Dendritic cell treated with granulocyte-macrophage colony-stimulating factor and Interleukin-4, amounts not matched to agents 40 ng/mL and 50 ng/mL, for 4 days (primary cell): ENCODE measurements around the gene TRAF3.

Experiments used
- H3K27ac Mint-ChIP-seq: one replicate; pipeline ENCODE4 v1.8.0; 2022; ENCODE audit warnings: mild to moderate bottlenecking, mixed read lengths
- H3K27me3 Mint-ChIP-seq: one replicate; pipeline ENCODE4 v1.8.0; 2022; ENCODE audit warnings: mild to moderate bottlenecking, mixed read lengths
- H3K36me3 Mint-ChIP-seq: one replicate; pipeline ENCODE4 v1.8.0; 2022; ENCODE audit warnings: low read depth, mixed read lengths
- H3K4me1 Mint-ChIP-seq: one replicate; pipeline ENCODE4 v1.8.0; 2022; ENCODE audit warnings: low read depth, mixed read lengths
- H3K4me3 Mint-ChIP-seq: one replicate; pipeline ENCODE4 v1.8.0; 2022; ENCODE audit warnings: mild to moderate bottlenecking, moderate library complexity, mixed read lengths
- H3K9me3 Mint-ChIP-seq: one replicate; pipeline ENCODE4 v1.8.0; 2022; ENCODE audit warnings: mixed read lengths
- intact Hi-C: fragments of 100-400 bp; cut with micrococcal nuclease; formaldehyde crosslinking; loops from one replicate; pipeline ENCODE4 v1.15.0; 2022

Gene TRAF3

DNA sequence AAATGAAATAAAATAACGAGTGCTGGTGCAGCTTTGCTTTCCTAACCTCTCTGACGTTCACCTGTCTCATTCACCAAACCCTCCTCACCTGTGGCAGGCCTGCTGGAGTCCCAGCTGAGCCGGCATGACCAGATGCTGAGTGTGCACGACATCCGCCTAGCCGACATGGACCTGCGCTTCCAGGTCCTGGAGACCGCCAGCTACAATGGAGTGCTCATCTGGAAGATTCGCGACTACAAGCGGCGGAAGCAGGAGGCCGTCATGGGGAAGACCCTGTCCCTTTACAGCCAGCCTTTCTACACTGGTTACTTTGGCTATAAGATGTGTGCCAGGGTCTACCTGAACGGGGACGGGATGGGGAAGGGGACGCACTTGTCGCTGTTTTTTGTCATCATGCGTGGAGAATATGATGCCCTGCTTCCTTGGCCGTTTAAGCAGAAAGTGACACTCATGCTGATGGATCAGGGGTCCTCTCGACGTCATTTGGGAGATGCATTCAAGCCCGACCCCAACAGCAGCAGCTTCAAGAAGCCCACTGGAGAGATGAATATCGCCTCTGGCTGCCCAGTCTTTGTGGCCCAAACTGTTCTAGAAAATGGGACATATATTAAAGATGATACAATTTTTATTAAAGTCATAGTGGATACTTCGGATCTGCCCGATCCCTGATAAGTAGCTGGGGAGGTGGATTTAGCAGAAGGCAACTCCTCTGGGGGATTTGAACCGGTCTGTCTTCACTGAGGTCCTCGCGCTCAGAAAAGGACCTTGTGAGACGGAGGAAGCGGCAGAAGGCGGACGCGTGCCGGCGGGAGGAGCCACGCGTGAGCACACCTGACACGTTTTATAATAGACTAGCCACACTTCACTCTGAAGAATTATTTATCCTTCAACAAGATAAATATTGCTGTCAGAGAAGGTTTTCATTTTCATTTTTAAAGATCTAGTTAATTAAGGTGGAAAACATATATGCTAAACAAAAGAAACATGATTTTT is 128.2 kb downstream of the TRAF3 start:
- Mint-ChIP-seq H3K9me3 (no peaks in the 10 kb centered on the region), H3K4me3 (no peak overlapping the region), H3K4me1 (peaks cover 9% of the 10 kb centered on the region), H3K27ac (no peak overlapping the region), H3K27me3 (no peaks in the 10 kb centered on the region), H3K36me3 (peaks cover 100% of the 10 kb centered on the region)
- intact Hi-C loops, result no loop called here

GRCh38 chr14:102906616-102907302 is 129.5 kb downstream of the TRAF3 start:
- intact Hi-C loops, result no loop called here
- no peak overlapping the region for H3K27ac Mint-ChIP-seq
- H3K36me3 Mint-ChIP-seq, result peaks cover 100% of the 10 kb centered on the region
- H3K4me1 Mint-ChIP-seq, result no peaks in the 10 kb centered on the region
- H3K4me3 Mint-ChIP-seq, result no peak overlapping the region
- no peaks in the 10 kb centered on the region for H3K9me3 Mint-ChIP-seq
- H3K27me3 Mint-ChIP-seq, result no peaks in the 10 kb centered on the region

- Mint-ChIP-seq H3K4me1 (no peaks in the 10 kb centered on the region), H3K36me3 (peaks cover 100% of the 10 kb centered on the region), H3K9me3 (no peaks in the 10 kb centered on the region), H3K27me3 (no peaks in the 10 kb centered on the region), H3K4me3 (no peak overlapping the region), H3K27ac (no peak overlapping the region)
- intact Hi-C loops, result no loop called here
Observed at GRCh38 chr14:102907303-102907844, 130.1 kb downstream of the TRAF3 start.

DNA sequence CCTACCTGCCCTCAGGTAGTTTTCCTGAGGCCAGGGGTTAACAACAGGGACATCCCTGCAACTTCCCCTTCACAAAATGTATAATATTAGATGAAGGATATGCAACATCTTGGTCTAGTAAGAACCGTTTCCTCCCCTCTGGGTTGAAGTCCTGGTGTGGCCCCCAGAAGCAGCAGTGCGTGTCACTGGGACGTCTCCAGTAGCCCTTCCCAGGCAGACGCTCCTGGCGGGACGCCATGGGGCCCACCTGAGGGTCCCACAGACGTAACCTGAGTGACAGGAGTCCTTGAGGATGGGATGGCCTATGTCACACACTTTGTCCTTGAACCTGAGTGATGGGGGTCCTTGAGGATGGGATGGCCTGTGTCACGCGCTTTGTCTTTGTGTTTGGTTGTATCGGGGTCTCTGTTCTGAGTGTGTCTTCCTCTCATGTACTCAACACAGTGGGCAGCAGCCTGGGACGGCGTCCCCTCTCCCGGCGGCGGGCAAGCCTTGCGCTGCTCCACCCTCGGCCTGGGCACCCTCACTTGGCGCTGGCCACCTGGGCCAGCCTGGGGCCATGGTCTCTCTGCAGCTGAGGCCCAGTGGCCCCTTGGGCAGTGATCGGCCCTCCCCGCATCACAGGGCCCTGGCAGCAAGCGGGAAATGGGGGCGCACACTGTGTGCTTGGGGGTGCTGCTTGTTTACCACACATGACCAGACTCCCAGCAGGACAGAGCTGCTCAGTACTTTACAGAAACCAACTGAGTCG is 130.9 kb downstream of the TRAF3 start:
- intact Hi-C loops, result no loop called here
- Mint-ChIP-seq H3K27me3 (no peaks in the 10 kb centered on the region), H3K27ac (no peak overlapping the region), H3K4me3 (no peak overlapping the region), H3K36me3 (peaks cover 100% of the 10 kb centered on the region), H3K4me1 (no peaks in the 10 kb centered on the region), H3K9me3 (no peaks in the 10 kb centered on the region)

- Mint-ChIP-seq H3K4me3 (no peak overlapping the region), H3K9me3 (no peaks in the 10 kb centered on the region), H3K4me1 (no peaks in the 10 kb centered on the region), H3K27ac (no peak overlapping the region), H3K36me3 (peaks cover 100% of the 10 kb centered on the region), H3K27me3 (no peaks in the 10 kb centered on the region)
- intact Hi-C loops, result no loop called here
Observed at GRCh38 chr14:102908766-102909455, 131.7 kb downstream of the TRAF3 start.

DNA sequence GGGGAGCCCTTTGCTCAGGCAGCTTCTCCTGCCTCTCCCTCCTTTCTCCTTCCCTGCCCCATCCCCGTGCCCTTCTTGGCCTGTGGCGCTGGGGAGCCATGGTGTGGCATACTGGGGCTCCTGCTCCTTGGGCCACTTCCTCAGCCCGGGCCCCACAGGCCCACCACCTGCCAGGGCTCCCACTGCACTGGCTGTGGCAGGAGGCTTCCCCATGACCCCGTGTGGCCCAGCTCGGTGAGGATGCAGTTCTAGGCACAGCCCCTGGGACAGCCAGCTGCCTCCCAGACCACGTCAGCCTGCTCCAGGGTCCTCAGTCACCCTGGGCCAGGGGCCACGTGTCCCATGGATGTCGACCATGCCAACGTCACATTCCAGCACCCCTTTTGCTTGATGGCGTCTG is 132.2 kb downstream of the TRAF3 start:
- Mint-ChIP-seq H3K4me1 (no peaks in the 10 kb centered on the region), H3K9me3 (no peaks in the 10 kb centered on the region), H3K27me3 (no peaks in the 10 kb centered on the region), H3K27ac (no peak overlapping the region), H3K4me3 (no peak overlapping the region), H3K36me3 (peaks cover 96% of the 10 kb centered on the region)
- intact Hi-C loops, result no loop called here

DNA sequence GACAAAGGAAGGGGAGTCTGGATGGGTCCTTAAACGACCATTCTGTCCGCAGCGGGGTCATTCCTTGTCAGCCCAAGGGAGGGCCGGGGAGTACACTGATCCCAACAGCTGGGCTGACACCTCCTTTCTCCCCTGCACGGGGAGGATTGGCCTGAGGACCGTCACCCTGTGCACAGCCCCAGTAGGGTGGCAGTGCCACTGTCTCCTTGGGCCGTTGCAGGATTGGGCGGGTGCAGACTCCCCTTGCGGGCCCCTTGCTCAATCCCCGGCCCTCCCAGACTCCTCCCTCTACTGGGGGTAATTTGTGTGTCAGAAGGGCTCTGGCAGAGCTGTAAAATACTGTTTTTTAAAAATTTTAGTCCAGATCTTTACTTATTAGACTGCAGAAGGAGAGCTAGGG is 132.7 kb downstream of the TRAF3 start:
- Mint-ChIP-seq H3K9me3 (no peaks in the 10 kb centered on the region), H3K36me3 (peaks cover 91% of the 10 kb centered on the region), H3K27me3 (no peaks in the 10 kb centered on the region), H3K4me3 (no peak overlapping the region), H3K27ac (no peak overlapping the region), H3K4me1 (no peaks in the 10 kb centered on the region)
- intact Hi-C loops, result no loop called here

DNA sequence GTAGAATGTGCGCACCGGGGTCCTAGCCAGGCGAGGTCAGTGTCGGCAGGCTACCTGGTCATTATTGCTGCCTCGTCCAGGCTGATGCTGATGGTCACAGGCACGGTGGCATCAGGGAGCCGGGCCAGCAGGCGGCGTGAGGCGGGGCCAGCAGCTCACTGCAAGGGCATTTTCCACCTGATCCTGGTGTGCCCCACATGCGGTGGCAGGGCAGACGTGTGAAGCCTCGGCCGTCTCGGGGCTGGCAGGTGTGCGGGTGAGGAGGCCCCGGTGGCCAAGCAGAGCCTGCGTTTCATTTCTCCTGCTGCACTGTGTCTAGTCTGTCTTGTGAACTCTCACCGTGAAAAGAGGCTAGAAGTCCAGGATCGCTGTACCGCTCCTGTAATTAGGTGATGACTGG is 133.2 kb downstream of the TRAF3 start:
- Mint-ChIP-seq H3K4me1 (no peaks in the 10 kb centered on the region), H3K9me3 (no peaks in the 10 kb centered on the region), H3K36me3 (peaks cover 86% of the 10 kb centered on the region), H3K4me3 (no peak overlapping the region), H3K27ac (no peak overlapping the region), H3K27me3 (no peaks in the 10 kb centered on the region)
- intact Hi-C loops, result no loop called here

GRCh38 chr14:102911541-102911951 is 134.3 kb downstream of the TRAF3 start:
- H3K4me3 Mint-ChIP-seq, result no peak overlapping the region
- H3K27me3 Mint-ChIP-seq, result no peaks in the 10 kb centered on the region
- H3K9me3 Mint-ChIP-seq, result no peaks in the 10 kb centered on the region
- intact Hi-C loops, result no loop called here
- no peak overlapping the region for H3K27ac Mint-ChIP-seq
- peaks cover 75% of the 10 kb centered on the region for H3K36me3 Mint-ChIP-seq
- H3K4me1 Mint-ChIP-seq, result no peaks in the 10 kb centered on the region

DNA sequence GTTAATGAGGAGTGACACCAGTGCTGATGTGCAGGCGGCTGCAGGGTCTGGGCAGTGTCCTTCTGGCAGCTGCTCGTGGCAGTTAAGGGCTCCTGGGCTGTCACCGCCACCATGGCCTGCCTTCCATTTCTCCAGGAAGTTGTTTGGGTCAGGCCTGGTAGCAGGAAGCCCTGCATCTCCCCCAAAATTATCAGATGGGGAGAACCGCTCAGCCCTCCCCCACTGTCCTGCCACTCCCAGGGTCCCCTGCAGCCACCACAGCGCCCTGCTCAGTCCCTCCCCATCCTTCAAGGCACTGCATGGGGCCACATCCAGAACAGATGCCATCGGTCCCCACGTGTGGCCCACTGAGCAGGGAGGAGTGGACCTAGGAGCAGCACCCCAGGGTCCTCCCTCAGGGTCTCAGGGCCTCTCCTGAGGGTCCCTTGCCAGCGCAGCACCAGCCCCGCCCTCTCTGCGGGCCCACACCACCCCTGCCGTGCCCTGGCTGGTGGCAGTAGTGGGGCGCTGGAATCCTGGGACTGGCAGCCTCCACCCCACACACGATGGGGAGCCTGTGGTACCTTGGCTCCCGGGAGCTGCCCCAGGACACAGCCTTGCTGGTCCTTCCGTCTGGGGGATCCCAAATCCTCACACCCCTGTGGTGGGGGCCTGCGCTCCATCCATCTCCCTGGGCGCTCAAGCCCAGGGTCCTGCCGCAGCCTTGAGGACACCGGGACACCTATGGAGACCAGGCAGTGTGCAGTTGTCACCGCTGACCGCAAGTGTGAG is 134.9 kb downstream of the TRAF3 start:
- no peak overlapping the region for H3K27ac Mint-ChIP-seq
- peaks cover 68% of the 10 kb centered on the region for H3K36me3 Mint-ChIP-seq
- H3K4me3 Mint-ChIP-seq, result no peak overlapping the region
- intact Hi-C loops, result no loop called here
- no peaks in the 10 kb centered on the region for H3K27me3 Mint-ChIP-seq
- H3K9me3 Mint-ChIP-seq, result no peaks in the 10 kb centered on the region
- H3K4me1 Mint-ChIP-seq, result no peaks in the 10 kb centered on the region

DNA sequence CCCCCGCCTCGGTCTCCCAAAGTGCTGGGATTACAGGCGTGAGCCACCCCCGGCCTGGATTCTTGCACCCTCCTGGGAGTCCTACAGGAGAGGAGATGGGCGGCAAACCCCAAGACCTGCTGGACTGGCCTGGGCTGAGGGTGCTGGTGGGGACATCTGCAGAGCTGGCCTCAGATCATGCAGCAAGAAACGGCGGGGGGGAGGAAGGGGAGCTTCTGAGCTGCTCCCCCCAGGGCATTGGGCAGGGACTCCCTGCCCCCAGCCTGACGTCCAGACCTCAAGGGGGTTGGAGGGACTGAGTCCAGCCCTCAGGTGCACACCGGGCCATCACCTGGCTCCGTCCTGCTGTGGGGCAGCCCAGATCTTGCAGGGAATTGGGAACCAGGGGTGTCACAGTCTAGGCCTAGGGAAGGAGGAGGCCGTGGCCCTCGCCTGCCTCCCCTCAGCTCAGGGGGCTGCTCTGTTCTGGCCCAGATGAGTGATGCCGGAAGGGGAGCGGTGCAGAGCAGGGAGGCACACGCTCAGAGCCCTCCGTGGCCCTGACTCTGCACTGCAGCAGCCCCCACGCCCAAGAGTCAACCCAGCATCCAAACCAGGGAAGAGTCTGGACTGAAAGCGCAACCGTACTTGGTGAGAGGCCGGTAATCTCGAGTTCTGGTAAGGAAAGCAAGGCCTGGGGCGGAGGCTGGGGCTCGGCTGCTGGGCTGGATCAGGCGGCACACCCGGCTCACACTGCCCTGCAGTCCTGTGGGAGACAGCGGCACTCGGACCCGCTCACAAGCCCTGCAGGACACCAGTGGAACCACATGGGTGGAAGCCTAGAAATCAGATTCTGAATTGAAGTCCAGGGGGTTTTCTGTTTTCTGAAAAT is 136.3 kb downstream of the TRAF3 start:
- no peaks in the 10 kb centered on the region for H3K27me3 Mint-ChIP-seq
- no peak overlapping the region for H3K4me3 Mint-ChIP-seq
- H3K36me3 Mint-ChIP-seq, result peaks cover 54% of the 10 kb centered on the region
- intact Hi-C loops, result no loop called here
- no peaks in the 10 kb centered on the region for H3K9me3 Mint-ChIP-seq
- H3K27ac Mint-ChIP-seq, result no peak overlapping the region
- H3K4me1 Mint-ChIP-seq, result no peaks in the 10 kb centered on the region
